GM21360 (cell line): Measurements from ENCODE around the gene CLOCK.

Experiments
- ATAC-seq: cut with Tn5 transposase; IDR thresholded peaks from one replicate; pipeline ENCODE4 v1.9.1; 2021; ENCODE audit warnings: mild to moderate bottlenecking, moderate library complexity; ENCODE audit not compliant: unreplicated experiment

The CLOCK gene

DNA sequence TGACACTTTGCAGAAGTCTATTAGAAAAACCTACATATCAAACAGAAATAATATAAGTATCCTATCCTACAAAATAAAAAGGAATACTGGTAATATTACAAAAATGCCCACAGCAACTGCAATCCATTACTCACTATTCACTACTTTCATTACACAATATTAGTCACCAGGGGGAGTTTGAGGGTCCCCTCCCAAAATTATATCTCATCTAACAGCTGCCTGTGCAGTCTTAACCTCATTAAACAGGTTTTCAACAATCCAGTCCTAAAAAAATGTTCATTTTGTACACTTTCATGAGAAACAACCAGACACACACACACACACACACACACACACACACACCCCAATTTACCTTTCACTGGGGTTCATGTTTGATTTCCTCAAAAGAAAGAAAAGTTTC lies 2.9 kb downstream of the CLOCK start:
- no peak for ATAC-seq

DNA sequence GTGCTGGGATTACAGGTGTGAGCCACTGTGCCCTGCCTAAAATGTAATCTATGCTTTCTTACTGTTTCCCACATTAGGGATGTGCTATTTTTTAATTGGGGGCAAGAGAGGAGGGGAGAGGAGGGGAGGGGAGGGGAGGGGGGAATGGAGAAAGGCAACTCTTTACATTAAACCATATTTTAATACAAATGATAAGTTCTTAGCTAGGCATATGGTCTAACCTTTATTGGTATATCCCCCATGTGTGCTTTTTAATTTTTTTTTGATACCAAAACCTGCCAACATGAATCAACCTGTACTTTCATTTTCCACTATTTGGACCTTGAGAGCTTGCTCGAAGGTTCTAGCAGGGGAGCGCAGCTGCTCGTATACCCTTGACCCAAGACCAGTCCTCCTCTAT lies 6.4 kb downstream of the CLOCK start:
- no peak for ATAC-seq

DNA sequence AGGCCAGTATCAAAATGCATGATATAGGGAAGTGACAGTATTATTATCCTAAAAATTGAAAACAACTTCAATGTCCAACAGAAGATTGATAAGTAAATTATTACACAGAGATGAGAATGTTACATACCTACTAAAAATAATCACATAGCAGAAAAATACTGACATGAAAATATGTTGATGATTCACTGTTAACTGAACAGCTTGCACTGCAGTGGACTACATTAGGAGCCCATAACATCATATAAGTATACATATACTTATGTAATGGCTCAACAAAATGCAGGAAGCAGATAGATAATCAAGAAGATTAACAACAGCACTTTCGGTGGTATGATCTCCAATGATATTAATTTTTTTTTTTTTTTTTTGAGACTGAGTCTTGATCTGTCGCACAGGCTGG lies 7.1 kb downstream of the CLOCK start:
- no peak for ATAC-seq

DNA sequence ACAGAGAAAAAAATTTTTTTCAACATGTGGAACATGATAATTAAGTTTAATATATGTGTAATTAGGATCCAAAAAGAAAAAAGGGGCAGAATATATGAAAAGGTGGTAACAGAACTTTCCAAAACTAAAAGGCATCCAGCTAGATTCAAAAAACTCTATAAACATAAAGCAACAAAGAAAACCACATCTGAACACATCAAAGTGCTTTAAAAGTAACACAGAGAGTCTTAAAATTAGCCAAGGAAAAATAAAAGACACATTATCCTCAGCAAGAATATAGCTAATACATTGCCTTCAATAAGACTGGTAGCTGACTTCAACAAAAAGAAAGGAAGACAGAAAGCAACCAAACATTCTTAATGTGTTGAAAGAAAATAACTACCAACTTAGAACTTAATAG lies 8.2 kb downstream of the CLOCK start:
- no peak for ATAC-seq

DNA sequence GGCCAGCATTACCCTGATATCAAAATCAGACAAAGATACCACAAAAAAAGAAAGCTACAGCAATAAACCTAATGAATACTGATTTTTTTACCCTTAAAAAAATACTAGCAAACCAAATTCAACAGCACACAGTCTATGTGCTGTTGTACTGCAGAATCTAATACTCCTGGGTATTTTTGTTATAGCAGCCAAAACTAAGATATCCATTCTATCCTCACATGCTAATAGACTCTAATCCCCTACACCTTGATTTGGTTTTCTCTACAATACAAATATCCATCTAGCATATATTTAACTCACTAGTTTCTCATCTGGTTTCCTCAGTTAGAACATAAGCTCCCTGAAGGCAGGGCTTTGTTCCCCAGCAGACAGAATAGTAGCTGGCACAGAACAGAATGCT lies 12.4 kb downstream of the CLOCK start:
- no peak for ATAC-seq

DNA sequence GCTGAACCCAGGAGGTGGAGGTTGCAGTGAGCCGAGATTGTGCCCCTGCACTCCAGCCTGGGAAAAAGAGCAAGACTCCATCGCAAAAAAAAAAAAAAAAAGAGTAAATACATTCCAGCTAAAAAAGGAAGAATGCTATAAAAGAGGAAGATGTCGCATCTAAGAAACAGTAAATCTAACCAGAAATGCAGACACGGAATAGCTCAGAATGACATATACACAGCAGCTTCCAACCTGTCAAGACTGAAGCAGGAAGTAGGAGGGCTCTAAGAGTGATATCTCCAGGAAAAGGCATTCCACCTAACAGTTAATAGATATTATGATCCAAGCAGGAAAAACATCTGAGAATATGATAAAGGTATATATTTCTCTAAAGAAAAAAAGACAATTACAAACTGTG lies 16.0 kb downstream of the CLOCK start:
- no peak for ATAC-seq

DNA sequence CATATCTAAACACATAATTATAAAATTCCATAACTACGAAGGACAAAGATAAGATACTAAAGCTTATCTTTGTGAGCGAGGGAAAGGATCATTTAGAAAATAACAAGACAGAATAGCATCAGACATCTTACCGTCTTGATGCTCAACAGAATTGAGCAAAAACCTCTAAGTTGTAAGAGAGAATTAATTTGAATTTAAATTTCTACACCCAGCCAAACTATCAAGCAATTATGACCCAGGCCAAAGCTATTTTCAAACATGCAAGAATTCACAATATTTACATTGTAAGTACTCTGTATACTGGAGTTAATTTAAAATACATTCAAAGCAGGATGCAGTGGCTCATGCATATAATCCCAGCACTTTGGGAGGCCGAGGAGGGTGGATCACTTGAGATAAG lies 16.5 kb downstream of the CLOCK start:
- no peak for ATAC-seq

DNA sequence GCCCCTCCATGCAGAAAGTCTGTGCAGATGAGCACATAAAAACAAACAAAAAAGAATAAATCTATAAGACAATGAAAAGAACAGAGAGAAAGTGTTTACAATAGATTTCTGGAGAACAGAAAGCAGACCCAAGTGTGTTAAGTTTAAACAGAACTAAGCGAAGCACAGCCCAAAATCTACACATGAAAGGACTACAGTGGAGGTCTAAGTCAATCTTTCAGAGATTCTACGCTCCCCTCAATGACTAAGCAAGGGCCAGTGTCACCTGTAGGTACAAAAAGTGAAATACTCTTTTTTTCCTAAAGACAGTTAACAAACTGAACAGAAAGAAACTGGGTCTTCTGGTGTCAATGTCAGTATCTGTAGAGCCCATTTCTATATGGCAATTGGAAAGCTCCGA lies 18.2 kb downstream of the CLOCK start:
- no peak for ATAC-seq

DNA sequence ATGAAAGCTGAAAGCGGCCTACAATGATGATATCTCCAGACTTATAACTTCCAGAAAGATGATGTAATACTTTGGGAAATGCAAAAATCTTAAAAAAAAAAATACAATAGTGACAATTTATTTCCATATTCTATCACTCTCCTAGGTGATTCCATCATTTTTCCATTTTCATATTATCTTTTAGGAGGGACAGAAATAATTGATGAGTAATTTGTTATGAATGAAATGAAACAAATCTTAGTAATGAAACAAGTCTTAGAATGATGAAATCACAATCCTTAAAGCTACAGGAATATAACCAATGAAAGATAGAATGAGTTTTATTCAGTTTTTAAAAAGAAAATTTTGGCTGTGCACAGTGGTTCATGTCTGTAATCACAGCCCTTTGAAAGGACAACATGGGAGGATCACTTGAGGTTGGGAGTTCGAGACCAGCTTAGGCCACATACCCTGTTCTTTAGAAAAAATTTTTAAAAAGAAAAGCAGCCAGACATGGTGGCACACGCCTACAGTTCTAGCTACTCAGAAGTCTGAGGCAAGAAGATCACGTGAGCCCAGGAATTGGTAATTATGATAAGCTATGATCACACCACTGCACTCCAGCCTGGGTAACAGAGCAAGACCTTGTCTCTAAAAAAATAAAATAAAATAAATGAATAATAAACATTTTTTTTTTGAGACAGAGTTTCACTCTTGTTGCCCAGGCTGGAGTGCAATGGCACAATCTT lies 21.7 kb downstream of the CLOCK start:
- ATAC-seq = no peak

DNA sequence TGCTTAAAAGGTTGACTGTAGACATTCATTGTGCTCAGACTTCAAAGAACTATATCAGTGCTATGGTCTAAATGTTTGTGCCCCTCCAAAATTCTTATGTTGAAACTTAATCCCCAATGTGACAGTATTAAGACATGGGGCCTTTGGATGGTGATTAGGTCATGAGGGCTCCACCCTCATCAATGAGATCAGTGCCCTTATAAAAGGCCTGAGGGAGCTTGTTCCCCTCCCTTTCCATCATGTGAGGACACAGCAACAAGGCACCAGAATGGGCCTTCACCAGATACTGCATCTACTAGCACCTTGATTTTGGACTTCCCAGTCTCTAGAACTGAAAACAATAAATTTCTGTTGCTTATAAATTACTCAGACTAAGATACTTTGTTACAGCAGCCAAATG lies 28.3 kb downstream of the CLOCK start:
- ATAC-seq = no peak

DNA sequence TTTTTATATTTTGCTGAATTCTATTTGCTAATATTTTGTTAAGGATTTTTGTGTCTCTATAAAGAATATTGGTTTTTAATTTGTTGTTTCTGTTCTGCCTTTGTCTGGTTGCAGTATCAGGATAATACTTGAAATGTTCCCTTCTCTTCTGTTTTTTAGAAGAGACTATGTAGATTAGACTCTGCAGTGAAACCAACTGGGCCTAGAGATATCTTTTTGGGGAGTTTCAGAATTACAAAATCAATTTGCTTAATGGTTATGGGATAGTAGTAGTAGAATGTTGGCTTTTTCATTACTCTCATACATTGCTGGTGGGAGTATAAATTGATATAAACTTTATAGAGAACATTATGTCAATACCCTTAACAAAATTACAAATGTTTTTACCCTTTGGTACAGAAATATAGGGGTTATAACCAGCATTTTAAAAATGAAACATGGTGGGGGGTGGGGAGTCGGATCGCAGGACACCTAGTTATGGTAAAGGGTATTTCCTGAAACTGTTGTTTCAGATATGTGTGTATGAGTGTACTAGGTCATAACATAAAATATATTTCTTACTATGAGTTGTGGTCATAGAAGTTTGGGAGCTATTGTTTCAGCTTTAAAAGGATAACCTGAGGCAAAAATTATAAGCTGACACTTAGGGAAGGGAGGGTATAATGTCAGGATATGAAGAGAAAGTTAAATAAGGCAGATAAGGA lies 29.0 kb downstream of the CLOCK start:
- ATAC-seq = peak; percentile 87

DNA sequence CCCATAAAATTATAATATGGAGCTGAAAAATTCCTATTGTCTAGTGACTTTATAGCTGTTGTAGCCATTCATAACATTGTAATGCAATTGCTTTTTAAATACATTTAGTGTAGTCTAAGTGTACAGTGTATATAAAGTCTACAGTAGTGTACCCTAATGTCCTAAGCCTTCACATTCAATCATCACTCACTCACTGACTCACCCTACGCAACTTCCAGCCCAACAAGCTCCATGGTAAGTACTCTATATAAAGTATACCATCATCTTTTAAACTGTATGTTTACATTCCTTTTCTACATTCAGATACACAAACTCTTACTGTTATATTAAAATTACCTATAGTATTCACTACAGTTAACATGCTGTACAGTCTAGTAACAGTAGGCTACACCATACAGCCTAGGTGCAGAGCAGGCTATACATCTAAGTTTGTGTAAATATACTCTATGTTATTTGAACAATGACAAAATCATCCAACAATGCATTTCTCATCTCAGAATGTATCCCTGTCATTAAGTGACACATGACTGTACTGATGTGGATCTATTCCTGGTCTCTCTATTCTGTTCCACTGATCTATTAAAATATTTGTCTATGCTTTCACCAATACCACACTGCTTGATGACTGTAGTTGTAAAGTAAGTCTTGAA lies 33.7 kb downstream of the CLOCK start:
- no peak for ATAC-seq

DNA sequence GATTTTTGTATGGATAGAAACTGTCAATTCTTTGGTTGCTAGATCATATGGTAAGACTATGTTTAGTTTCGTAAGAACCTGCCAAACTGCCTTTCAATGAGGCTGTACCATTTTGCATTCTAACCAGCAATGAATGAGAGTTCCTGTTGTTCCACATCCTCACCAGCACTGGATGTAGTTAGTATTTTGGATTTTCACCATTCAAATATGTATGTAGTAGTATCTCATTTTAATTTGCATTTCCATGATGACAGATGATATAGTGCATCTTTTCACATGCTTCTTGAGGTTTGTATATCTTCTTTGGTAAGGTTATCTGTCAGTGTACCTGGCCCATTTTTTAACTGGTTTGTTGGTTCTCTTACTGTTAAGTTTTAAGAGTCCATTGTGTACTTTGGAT lies 34.6 kb downstream of the CLOCK start:
- no peak for ATAC-seq

DNA sequence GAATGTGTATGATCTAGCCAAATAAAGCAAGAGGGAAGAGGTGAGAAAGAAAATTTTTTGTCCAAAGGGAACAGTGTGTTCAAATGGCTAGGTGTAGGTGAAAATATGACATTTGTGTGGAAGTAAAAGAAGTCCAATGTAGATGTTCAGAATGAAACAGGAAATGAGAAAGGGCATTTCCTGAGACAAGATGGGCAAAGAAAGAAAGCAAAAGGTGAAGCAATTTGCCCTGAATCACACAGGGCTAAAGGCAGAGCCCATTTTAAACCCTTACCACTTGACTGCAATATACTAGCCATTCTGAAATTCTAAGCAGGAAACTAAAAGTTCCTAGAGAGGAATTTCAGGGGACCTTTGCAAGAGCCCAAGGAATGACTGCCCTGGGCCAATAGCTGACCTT lies 36.0 kb downstream of the CLOCK start:
- ATAC-seq = no peak

DNA sequence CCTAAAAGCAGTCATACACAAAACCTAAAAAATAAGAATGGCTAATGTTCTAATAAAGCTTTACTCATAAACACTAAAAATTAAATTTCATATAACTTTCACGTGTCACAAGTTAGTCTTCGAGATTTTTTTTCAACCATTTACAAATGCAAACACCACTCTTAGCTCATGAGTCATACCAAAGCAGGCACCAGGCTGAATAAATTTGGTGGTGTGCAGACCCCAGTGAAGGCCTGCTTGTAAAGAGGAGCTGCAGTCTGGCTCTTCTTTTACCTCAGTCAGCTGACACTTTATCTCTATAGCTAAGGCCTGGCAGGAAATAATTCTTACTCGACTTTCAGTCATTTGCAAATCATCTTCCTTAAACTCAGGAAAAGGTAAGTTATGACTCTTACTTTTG lies 37.4 kb downstream of the CLOCK start:
- ATAC-seq = no peak

DNA sequence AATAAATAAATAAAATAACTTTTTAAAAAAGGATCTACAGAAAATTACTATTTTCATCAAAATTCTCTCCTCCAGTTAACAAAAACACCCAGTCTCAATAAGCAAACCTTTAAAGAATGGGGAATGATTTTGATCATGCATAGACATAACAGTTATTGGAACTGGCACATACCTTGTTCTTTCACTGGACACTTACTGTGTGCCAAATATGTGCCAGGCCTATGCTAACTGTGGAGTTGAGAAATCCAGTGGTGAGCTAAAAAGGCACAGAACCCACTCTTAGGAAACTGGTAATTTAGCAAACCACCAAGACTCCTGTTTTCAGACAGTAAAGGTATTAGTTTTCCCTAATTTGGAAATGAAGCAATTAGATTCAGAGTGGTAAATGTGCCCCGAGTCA lies 39.1 kb downstream of the CLOCK start:
- no peak for ATAC-seq

DNA sequence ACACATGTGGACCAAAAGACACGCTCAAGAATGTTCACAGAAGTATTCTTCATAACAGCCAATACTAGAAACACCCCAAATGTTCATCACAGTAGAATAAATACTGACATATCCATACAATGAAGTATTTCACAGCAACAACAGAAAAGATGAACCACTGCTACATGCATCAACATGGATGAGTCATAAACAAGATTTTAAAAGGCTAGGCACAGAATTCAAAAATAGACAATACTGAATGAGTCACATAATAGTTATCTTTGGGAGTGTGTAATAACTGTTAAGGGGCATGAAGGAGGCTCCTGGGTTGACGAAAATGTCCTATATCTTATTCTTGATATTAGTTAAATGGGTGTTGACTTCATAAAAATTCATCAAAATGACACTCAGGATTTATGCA lies 43.5 kb downstream of the CLOCK start:
- ATAC-seq = peak; percentile 56

DNA sequence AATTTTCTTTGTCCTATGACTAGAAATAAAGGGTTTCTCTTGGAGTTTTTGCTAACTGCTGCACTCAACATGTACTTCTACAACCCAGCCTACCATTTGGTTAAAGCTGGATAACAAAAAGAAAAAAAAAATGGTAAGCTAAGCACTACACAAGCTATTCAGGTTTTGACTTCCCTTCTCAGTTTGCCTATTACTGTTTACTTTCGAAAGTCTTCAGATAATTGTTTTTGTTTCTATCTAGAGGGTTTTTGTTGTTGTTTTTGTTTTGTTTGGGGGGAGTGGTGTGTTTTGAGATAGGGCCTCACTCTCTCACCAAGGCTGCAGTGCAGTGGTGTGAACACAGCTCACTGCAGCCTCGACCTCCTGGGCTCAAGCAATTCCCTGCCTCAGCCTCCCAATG lies 46.6 kb downstream of the CLOCK start:
- no peak for ATAC-seq

DNA sequence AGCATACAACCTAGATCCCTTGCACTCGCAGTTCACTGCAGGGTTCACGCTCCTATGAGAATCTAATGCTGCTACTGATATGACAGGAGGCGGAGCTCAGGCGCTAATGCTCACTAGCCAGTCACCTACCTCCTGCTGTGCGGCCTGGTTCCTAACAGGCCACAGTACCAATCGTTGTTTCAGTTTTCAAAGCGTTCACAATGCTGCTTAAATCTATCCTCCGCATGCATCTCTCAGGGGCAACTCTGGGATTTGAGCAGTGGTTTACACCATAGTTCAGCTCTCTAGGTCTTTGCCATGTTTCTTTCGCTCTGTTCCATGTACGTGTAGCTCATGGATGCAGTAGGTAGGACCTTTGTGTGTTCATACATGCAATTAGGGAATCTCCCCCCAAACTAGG lies 47.2 kb downstream of the CLOCK start:
- ATAC-seq = no peak

DNA sequence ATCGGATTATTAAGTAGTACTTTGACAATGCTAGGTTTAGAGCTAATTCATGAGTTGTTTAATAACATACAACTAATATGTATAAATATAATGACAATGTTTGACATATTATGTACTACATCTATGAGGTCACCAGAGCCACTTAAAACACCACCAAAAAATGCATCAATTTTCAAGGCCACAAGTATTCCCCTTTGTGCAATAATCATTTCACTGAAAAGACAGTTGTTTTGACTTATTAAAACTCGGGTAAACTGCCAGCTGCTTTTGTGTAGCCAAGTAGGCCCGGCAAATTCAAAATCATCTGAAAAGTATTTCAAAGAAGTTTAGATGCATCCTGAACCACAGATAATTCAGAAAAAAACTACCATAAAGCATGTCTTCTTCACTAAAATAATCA lies 48.7 kb downstream of the CLOCK start:
- no peak for ATAC-seq

DNA sequence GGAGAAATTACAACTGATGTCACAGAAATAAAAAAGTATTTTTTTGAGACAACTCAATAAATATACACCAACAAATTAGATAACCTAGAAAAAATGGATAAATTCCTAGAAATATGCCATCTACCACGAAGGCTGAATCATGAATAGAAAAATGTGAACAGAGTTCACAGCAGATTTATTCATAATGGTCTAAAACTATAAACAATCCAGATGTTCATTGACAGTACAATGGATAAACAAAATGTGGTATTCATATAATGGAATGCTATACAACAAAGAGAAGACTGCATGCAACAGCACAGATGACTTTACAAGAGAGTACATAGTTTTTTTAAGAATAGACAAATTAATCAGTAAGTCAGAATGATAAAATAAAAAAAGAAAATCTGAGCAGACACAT lies 55.2 kb downstream of the CLOCK start:
- ATAC-seq = no peak

DNA sequence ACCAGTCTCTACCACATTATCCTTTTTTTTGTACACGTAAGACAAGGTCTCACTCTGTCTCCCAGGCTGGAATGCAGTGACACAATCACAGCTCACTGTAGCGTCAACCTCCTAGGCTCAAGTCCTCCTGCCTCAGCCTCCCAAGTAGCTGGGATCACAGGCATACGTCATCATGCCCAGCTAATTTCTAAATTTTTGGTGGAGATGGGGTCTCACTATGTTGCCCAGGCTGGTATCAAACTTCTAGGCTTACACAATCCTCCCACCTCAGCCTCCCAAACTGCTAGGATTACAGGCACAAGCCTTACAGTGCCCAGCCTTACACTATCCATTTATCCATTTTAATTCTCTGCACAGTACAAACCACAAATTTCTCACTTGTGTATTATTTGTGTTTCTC lies 58.0 kb downstream of the CLOCK start:
- ATAC-seq = no peak
